ENCODE data around the gene DHRS13. TPM values are rescaled to one million over a fixed set of nuclear protein-coding genes. Genes with fewer than 3 reads are reported as not detected.
A peak's percentile ranks its signal among the peaks of the same experiment; 100 is the strongest.

Gene DHRS13
- total RNA-seq, 4 donors from 2014 or later = 0.25 to 3.7 (median 2.4) TPM

- H3K36me3 ChIP-seq = peaks cover 0 to 79% of the 10 kb centered on the region in 2 donors
- DNase-seq (no peak), ATAC-seq (no peak)
- H3K9me3 ChIP-seq = no peaks in the 10 kb centered on the region
- TF ChIP-seq POLR2A (IDR thresholded peaks at IDR 0.05) (no peak), CTCF (IDR thresholded peaks at IDR 0.05 in 4 of 5, conservative IDR thresholded peaks at IDR 0.05 in 1 of 5) (no peak)
- no peak overlapping the region for H3K4me3 ChIP-seq
- intact Hi-C loops (cut with DNase I; ENCODE audit: low total_unique reads) (no loop called here), in situ Hi-C loops (cut with MboI; ENCODE audit: low sequenced_read_pairs in 4 of 4) (no loop called here)
- H3K4me1 ChIP-seq = no peaks in the 10 kb centered on the region
- H3K27me3 ChIP-seq = no peaks in the 10 kb centered on the region
- H3K27ac ChIP-seq = no peak overlapping the region
Observed at GRCh38 chr17:28881533-28882056, 21.3 kb downstream of the DHRS13 start.

- Histone ChIP-seq H3K9me3 (no peaks in the 10 kb centered on the region), H3K4me3 (no peak overlapping the region), H3K27me3 (no peaks in the 10 kb centered on the region), H3K27ac (no peak overlapping the region), H3K36me3 (peaks cover 0 to 73% of the 10 kb centered on the region in 2 donors), H3K4me1 (no peaks in the 10 kb centered on the region)
- in situ Hi-C loops (cut with MboI; ENCODE audit: low sequenced_read_pairs in 4 of 4) (no loop called here), intact Hi-C loops (cut with DNase I; ENCODE audit: low total_unique reads) (no loop called here)
- ATAC-seq = no peak
- no peak for DNase-seq
- TF ChIP-seq POLR2A (IDR thresholded peaks at IDR 0.05) (no peak), CTCF (IDR thresholded peaks at IDR 0.05 in 4 of 5, conservative IDR thresholded peaks at IDR 0.05 in 1 of 5) (no peak)
Observed at GRCh38 chr17:28880572-28880945, 22.3 kb downstream of the DHRS13 start.

GRCh38 chr17:28879886-28880571, 22.9 kb downstream of the DHRS13 start:
- Histone ChIP-seq H3K9me3 (no peaks in the 10 kb centered on the region), H3K27ac (no peak overlapping the region), H3K4me3 (no peak overlapping the region), H3K27me3 (no peaks in the 10 kb centered on the region), H3K4me1 (no peaks in the 10 kb centered on the region), H3K36me3 (peaks cover 0 to 68% of the 10 kb centered on the region in 2 donors)
- ATAC-seq (no peak), DNase-seq (no peak)
- TF ChIP-seq CTCF (IDR thresholded peaks at IDR 0.05 in 4 of 5, conservative IDR thresholded peaks at IDR 0.05 in 1 of 5) = no peak
- no peak for TF ChIP-seq POLR2A (IDR thresholded peaks at IDR 0.05)
- in situ Hi-C loops (cut with MboI; ENCODE audit: low sequenced_read_pairs in 4 of 4) (no loop called here), intact Hi-C loops (cut with DNase I; ENCODE audit: low total_unique reads) (no loop called here)

- TF ChIP-seq CTCF (IDR thresholded peaks at IDR 0.05 in 4 of 5, conservative IDR thresholded peaks at IDR 0.05 in 1 of 5) (peak in 2 of 5 experiments; percentile 25 to 29), POLR2A (IDR thresholded peaks at IDR 0.05) (no peak)
- Histone ChIP-seq H3K4me1 (no peaks in the 10 kb centered on the region), H3K36me3 (peaks cover 0 to 58% of the 10 kb centered on the region in 2 donors), H3K27me3 (no peaks in the 10 kb centered on the region), H3K9me3 (no peaks in the 10 kb centered on the region), H3K4me3 (no peak overlapping the region), H3K27ac (no peak overlapping the region)
- DNase-seq = no peak
- intact Hi-C loops (cut with DNase I; ENCODE audit: low total_unique reads) (no loop called here), in situ Hi-C loops (cut with MboI; ENCODE audit: low sequenced_read_pairs in 4 of 4) (no loop called here)
- ATAC-seq = peak in 1 of 2 donors; percentile 41
Observed at GRCh38 chr17:28878981-28879380, 23.9 kb downstream of the DHRS13 start.
